ENCODE results near the gene PZP.

DNA sequence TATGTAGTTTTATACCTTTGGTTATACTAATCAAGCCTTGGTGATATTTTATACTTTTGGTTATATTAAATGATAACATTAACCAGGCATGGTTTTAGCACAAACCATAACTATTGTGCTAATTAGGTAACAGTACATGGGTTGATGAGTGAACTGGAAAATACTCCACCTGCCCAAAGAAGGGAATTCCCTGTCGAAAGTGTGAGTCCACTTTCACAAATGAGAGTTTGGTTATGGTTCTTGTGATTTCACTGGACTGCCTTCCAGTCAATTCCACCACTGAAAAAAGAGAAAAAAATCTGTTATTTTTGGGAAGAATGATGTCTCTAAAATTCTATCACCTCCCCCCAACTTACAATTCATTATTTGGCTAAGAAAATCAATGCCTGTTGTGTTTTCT lies 102.1 kb downstream of the PZP start:
- no peak for TF ChIP-seq EZH2 (IDR thresholded peaks at IDR 0.05; ENCODE audit: insufficient read depth, low read length)
- TF ChIP-seq, protein P1, sequence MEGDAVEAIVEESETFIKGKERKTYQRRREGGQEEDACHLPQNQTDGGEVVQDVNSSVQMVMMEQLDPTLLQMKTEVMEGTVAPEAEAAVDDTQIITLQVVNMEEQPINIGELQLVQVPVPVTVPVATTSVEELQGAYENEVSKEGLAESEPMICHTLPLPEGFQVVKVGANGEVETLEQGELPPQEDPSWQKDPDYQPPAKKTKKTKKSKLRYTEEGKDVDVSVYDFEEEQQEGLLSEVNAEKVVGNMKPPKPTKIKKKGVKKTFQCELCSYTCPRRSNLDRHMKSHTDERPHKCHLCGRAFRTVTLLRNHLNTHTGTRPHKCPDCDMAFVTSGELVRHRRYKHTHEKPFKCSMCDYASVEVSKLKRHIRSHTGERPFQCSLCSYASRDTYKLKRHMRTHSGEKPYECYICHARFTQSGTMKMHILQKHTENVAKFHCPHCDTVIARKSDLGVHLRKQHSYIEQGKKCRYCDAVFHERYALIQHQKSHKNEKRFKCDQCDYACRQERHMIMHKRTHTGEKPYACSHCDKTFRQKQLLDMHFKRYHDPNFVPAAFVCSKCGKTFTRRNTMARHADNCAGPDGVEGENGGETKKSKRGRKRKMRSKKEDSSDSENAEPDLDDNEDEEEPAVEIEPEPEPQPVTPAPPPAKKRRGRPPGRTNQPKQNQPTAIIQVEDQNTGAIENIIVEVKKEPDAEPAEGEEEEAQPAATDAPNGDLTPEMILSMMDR (IDR thresholded peaks at IDR 0.05; ENCODE audit: insufficient read depth, low read depth, low read length): no peak

All from astrocyte (in vitro differentiated cells and primary cell).